ENCODE results near the gene MAP3K14. TPM values are rescaled to one million over a fixed set of nuclear protein-coding genes. Genes with fewer than 3 reads are reported as not detected.
A peak's percentile ranks its signal among the peaks of the same experiment; 100 is the strongest.
"Not testable (repeated sequence)": the region's sequence is repeated elsewhere in the genome, so short reads cannot be mapped to it uniquely, and the experiment has no call there.

Gene MAP3K14
- total RNA-seq, 1 experiment from 2014 or later: 9.2 TPM

GRCh38 chr17:45305530-45306087, 11.2 kb downstream of the MAP3K14 start:
- intact Hi-C loops (cut with micrococcal nuclease): no loop called here
- Mint-ChIP-seq H3K27me3 (ENCODE audit: insufficient read depth, unreplicated experiment) (no peaks in the 10 kb centered on the region), H3K9me3 (ENCODE audit: unreplicated experiment) (no peaks in the 10 kb centered on the region), H3K4me1 (ENCODE audit: insufficient read depth, unreplicated experiment) (peaks cover 13% of the 10 kb centered on the region), H3K36me3 (ENCODE audit: insufficient read depth, unreplicated experiment) (peaks cover 35% of the 10 kb centered on the region), H3K27ac (ENCODE audit: low read depth, unreplicated experiment) (no peak overlapping the region), H3K4me3 (ENCODE audit: unreplicated experiment) (no peak overlapping the region)
- ChIA-PET POLR2A (interaction anchor here (0.6 to 7.6 kb wide), 8 partner anchors 11 to 120 kb away, joined by 3 to 88 read pairs (median 3); partner anchors contain the start of gene MAP3K14), CTCF (interaction anchor here (1.8 to 5.4 kb wide), 3 partner anchors 10 to 29 kb away, joined by 6 to 17 read pairs (median 13); no protein-coding TSS in a partner anchor)
- DNase-seq (ENCODE audit: unreplicated experiment): peak; percentile 49
- no TSS peak for BruUV-seq (replicated peaks)
- no peak for TF ChIP-seq CTCF (IDR thresholded peaks at IDR 0.05; ENCODE audit: unreplicated experiment)

GRCh38 chr17:45302649-45303173, 14.1 kb downstream of the MAP3K14 start:
- intact Hi-C loops (cut with micrococcal nuclease): no loop called here
- Mint-ChIP-seq H3K4me3 (ENCODE audit: unreplicated experiment) (no peak overlapping the region), H3K36me3 (ENCODE audit: insufficient read depth, unreplicated experiment) (peaks cover 31% of the 10 kb centered on the region), H3K27ac (ENCODE audit: low read depth, unreplicated experiment) (no peak overlapping the region), H3K27me3 (ENCODE audit: insufficient read depth, unreplicated experiment) (no peaks in the 10 kb centered on the region), H3K4me1 (ENCODE audit: insufficient read depth, unreplicated experiment) (peaks cover 32% of the 10 kb centered on the region), H3K9me3 (ENCODE audit: unreplicated experiment) (no peaks in the 10 kb centered on the region)
- no TSS peak for BruUV-seq (replicated peaks)
- ChIA-PET CTCF (interaction anchor here (0.5 to 0.8 kb wide), 3 partner anchors 22 to 131 kb away, joined by 3 to 5 read pairs (median 4); no protein-coding TSS in a partner anchor), POLR2A (interaction anchor here (2.1 to 7.6 kb wide), 3 partner anchors 9 to 16 kb away, joined by 12 to 88 read pairs (median 16); partner anchors contain the start of gene MAP3K14)
- DNase-seq (ENCODE audit: unreplicated experiment): no peak
- no peak for TF ChIP-seq CTCF (IDR thresholded peaks at IDR 0.05; ENCODE audit: unreplicated experiment)

GRCh38 chr17:45302220-45302619, 14.6 kb downstream of the MAP3K14 start:
- intact Hi-C loops (cut with micrococcal nuclease); DNase-seq (ENCODE audit: unreplicated experiment); H3K27ac Mint-ChIP-seq (ENCODE audit: low read depth, unreplicated experiment); H3K9me3 Mint-ChIP-seq (ENCODE audit: unreplicated experiment); H3K4me3 Mint-ChIP-seq (ENCODE audit: unreplicated experiment); BruUV-seq (replicated peaks); H3K27me3 Mint-ChIP-seq (ENCODE audit: insufficient read depth, unreplicated experiment): not testable (repeated sequence)
- ChIA-PET CTCF (interaction anchor here (0.5 to 0.8 kb wide), 2 partner anchors 43 to 131 kb away, joined by 3 to 4 read pairs; no protein-coding TSS in a partner anchor), POLR2A (interaction anchor here (0.6 to 7.6 kb wide), 4 partner anchors 9 to 16 kb away, joined by 4 to 88 read pairs (median 14); partner anchors contain the start of gene MAP3K14)
- peaks cover 27% of the 10 kb centered on the region for H3K4me1 Mint-ChIP-seq (ENCODE audit: insufficient read depth, unreplicated experiment)
- peaks cover 28% of the 10 kb centered on the region for H3K36me3 Mint-ChIP-seq (ENCODE audit: insufficient read depth, unreplicated experiment)

- Mint-ChIP-seq H3K9me3 (ENCODE audit: unreplicated experiment) (no peaks in the 10 kb centered on the region), H3K36me3 (ENCODE audit: insufficient read depth, unreplicated experiment) (peaks cover 28% of the 10 kb centered on the region), H3K4me1 (ENCODE audit: insufficient read depth, unreplicated experiment) (peaks cover 29% of the 10 kb centered on the region), H3K4me3 (ENCODE audit: unreplicated experiment) (no peak overlapping the region), H3K27me3 (ENCODE audit: insufficient read depth, unreplicated experiment) (no peaks in the 10 kb centered on the region), H3K27ac (ENCODE audit: low read depth, unreplicated experiment) (no peak overlapping the region)
- intact Hi-C loops (cut with micrococcal nuclease): no loop called here
- no peak for DNase-seq (ENCODE audit: unreplicated experiment)
- no TSS peak for BruUV-seq (replicated peaks)
- POLR2A ChIA-PET: interaction anchor here (0.6 to 7.6 kb wide), 4 partner anchors 8 to 17 kb away, joined by 4 to 88 read pairs (median 14); partner anchors contain the start of gene MAP3K14
- TF ChIP-seq CTCF (IDR thresholded peaks at IDR 0.05; ENCODE audit: unreplicated experiment): no peak
- CTCF ChIA-PET: no interaction called here
These were observed 15.1 kb downstream of the MAP3K14 start for GRCh38 chr17:45301674-45302073.

Data from MCF 10A (cell line).